HG02885 (cell line): Measurements from ENCODE around the gene SMYD3.
A peak's percentile ranks its signal among the peaks of the same experiment; 100 is the strongest.
"Not testable (repeated sequence)": the region's sequence is repeated elsewhere in the genome, so short reads cannot be mapped to it uniquely, and the experiment has no call there.

Experiments used
- ATAC-seq: cut with Tn5 transposase; IDR thresholded peaks from one replicate; pipeline ENCODE4 v1.9.1; 2021; ENCODE audit warnings: mild to moderate bottlenecking; ENCODE audit not compliant: unreplicated experiment, poor library complexity

Gene SMYD3

GRCh38 chr1:245986404-245987218, 520.5 kb downstream of the SMYD3 start:
- no peak for ATAC-seq

- ATAC-seq, result no peak
These were observed 522.5 kb downstream of the SMYD3 start for GRCh38 chr1:245984390-245985155.

GRCh38 chr1:245983294-245983967, 523.6 kb downstream of the SMYD3 start:
- ATAC-seq, result no peak

DNA sequence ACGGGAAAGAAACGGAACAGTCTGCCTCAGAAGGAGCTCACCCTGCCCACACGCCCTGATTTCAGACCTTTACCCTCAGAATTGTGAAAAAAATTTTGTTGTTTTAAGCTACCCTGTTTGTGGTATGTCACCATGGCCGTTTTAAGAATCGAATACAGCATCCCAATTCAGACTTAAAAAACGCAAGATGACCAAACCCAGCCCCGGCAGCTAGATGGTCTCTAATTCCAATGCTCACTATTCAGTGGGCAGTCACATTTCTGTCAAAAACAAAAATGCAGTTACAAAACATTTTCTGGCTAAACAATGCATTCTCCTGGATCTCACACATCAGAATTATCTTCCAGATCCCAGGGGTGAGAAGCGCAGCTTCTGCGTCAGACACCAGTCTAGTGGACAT, 527.5 kb downstream of the SMYD3 start:
- ATAC-seq, result no peak

- no peak for ATAC-seq
These were observed 528.2 kb downstream of the SMYD3 start for GRCh38 chr1:245978915-245979314.

GRCh38 chr1:245972476-245972875, 534.6 kb downstream of the SMYD3 start:
- ATAC-seq, result no peak

DNA sequence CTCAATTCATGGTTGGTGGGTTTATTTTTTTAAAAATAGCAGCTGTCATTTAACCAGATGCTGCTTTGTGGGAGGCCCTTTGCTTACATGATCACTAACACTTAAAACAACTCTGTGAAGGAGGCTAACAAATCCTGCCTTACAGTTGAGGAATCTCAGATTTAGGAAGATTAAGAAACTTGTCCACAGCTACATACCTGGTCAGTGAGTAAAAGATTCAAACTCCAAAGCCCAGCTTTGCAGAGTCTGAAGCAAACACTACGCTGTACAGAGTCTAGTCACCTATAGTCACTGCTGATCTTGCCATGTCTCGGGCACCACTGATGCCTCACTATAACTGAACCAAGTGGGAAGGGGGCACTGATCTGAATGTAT, 535.4 kb downstream of the SMYD3 start:
- no peak for ATAC-seq

DNA sequence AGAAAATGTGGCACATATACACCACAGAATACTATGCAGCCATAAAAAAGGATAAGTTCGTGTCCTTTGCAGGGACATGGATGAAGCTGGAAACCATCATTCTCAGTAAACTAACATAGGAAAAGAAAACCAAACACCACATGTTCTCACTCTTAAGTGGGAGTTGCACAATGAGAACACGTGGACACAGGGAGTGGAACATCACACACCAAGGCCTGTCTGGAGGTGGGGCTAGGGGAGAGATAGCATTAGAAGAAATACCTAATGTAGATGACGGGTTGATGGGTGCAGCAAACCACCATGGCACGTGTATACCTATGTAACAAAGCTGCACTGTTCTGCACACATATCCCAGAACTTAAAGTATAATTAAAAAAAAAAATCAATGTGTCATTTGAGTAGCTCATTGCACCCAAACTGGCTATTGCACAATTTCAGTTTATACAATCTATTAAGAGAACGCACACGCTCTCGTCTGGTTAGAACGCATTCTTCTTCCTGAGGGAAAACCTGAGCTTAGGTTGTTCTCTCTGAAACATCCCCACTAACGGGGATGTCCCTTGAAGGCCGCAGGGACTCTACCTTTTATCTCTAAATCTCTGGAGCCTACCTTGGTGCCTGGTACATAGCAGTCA, 535.9 kb downstream of the SMYD3 start:
- ATAC-seq, result not testable (repeated sequence)

DNA sequence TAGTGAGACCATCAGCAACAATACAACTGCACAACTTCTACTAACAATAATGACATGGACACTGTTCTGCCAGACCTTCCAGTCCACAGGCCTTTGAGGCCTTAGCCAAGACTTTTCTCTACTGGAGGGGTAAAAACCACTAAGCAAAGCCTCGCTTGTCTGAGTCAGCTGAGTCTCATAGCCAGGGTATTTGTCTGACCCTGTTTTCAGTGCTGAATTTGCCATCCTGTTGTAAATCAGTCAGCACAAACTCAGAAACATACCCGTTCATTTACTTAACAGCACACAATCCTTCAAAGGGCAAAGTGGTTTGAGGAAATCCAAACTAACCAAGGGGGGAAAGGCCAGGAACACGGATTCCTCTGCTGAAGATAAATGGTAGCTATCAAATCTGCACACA, 537.8 kb downstream of the SMYD3 start:
- no peak for ATAC-seq

- ATAC-seq, result no peak
These were observed 538.3 kb downstream of the SMYD3 start for GRCh38 chr1:245968775-245969174.

DNA sequence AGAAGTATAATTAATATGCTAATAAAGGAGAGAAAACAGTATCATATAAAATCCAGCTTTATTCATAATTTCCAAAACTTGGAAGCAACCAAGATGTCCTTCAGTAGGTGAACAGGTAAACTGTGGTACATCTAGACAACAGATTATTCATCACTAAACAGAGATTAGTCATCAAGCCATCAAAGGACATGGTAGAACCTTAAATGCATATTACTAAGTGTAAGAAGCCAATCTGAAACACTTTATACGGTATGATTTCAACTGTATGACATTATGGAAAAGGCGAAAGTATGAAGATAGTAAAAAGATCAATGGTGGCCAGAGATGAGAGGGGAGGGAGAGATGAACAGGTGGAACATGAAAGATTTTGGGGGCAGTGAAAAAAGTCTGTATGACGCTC, 541.7 kb downstream of the SMYD3 start:
- ATAC-seq, result no peak

DNA sequence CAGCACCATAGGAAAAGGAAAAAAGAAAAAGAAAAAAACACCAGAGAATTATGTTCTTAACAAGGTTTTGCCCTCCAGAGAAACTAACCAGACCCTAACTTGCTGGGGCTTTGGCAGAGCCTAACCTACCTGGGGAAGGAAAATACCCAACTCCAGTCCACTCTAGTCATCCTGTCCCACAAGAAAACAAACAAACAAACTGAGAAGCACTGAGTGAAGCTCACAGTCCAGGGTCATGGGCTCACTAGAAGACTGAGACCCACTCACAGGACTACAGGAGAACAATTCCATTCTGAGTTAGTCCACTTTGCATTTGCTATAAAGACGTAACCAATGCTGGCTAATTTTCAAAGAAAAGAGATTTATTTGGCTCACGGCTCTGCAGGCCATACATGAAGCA, 543.4 kb downstream of the SMYD3 start:
- ATAC-seq, result no peak

DNA sequence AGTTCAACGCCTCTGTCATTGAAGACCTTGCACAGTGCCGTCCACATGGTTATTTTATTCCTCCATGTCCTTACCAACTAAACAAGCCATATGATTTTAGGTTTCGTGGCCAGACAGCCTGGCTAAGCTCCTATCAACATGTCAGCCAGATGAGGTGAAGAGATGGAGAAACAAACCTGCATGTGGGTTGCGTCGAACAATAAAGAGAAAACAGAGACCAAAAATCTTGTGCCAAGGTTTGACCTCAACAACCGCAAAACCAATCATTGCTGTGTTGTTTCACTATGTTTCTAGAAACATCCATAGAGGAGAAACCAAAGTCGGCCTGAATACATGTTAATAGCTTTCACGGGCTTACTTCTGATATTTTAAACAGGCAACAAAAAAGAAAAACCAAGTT, 544.6 kb downstream of the SMYD3 start:
- no peak for ATAC-seq

GRCh38 chr1:245961137-245961540, 545.9 kb downstream of the SMYD3 start:
- no peak for ATAC-seq

- no peak for ATAC-seq
These were observed 546.9 kb downstream of the SMYD3 start for GRCh38 chr1:245960171-245960570.

DNA sequence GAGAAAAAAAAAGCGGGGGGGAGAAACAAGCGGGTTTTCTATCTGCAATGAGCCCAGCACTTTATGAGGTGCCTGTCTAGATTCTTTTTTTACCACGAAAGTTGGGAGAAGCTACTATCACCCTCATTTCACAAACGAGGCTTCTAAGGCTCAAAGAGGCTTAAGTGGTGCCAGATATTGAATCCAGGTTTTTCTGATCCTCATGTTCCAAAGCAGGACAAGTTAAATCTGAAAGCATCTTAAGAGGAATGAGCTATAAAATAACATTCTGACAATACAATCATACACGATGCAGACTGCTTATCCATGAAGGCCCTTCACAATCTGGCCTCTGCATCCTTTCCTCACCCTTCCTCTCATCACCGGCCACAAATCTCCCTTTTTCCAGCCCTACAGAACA, 549.1 kb downstream of the SMYD3 start:
- ATAC-seq, result no peak

- ATAC-seq, result no peak
These were observed 549.7 kb downstream of the SMYD3 start for GRCh38 chr1:245957427-245957826.

DNA sequence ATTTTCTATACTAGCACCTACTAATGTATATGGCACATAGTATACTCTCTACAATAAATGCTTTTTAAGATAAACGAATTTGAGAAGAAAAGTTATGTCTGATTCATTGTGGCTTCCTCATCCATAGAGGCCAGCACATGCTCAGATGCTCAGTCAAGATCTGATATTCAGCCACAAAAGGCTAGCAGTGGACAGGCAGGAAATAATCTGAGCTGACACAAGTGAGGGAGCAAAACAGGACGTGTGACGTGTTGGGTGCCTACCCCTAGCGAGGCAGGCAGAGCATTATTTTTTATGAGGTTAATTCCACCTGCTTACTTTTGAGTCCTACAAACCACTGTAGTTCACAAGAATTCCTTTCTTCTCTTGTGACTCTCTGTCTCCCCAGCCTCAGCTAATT, 550.9 kb downstream of the SMYD3 start:
- ATAC-seq, result no peak

DNA sequence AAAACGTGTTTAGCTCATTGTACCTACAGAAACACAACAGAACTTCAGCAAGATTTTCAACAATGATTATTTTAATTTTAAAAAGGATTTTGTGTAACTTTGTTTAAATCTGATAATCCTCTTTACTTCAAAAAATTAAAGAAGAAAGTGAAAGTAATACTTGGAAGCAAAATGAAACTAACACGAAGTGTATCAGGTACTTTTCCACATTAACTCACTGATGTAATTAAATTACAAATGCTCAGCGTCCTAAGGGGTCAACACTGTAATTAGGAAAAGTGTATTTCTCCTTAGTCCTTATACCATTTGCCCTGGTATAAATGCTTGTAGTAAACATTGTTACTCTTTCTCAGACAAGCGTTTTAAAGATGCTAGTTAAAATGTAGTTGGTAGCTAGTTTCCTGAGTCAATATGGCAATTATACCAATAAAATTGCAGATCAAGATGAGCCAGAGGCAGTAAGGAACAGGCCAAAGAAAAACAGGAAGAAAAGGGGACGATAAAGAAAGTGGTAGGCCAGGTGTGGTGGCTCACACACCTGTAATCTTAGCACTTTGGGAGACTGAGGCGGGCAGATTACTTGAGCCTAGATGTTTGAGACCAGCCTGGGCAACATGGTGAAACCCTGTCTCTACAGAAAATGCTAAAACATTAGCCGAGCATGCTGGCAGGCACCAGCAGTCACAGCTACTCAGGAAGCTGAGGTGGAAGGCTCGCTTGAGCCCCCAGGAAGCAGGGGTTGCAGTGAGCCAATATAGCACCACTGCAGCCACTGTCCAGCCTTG, 553.0 kb downstream of the SMYD3 start:
- peak; percentile 31 for ATAC-seq
